Measurements from ENCODE around the gene KRTAP4-9.
"Not testable (repeated sequence)": the region's sequence is repeated elsewhere in the genome, so short reads cannot be mapped to it uniquely, and the experiment has no call there.

The KRTAP4-9 gene

DNA sequence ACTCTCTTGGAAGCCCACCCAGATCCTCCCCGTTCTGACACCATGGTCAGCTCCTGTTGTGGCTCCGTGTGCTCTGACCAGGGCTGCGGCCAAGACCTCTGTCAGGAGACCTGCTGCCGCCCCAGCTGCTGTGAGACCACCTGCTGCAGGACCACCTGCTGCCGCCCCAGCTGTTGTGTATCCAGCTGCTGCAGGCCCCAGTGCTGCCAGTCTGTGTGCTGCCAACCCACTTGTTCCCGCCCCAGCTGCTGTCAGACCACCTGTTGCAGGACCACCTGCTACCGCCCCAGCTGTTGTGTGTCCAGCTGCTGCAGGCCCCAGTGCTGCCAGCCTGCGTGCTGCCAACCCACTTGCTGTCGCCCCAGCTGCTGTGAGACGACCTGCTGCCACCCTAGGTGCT, at the start of gene KRTAP4-9:
KRTAP4-9 (plus strand) TSS at position 43 of the 400 bp plus-strand sequence; CDS start at position 43, 0 bp downstream.
- FAIRE-seq, result not testable (repeated sequence)

GRCh38 chr17:41057547-41057946, 47.6 kb upstream of the KRTAP4-9 start:
- FAIRE-seq, result no peak

- no peak for FAIRE-seq
These were observed 46.4 kb upstream of the KRTAP4-9 start for GRCh38 chr17:41058741-41059140.

GRCh38 chr17:41059276-41060051, 45.7 kb upstream of the KRTAP4-9 start:
- not testable (repeated sequence) for FAIRE-seq

GRCh38 chr17:41060052-41060604, 45.1 kb upstream of the KRTAP4-9 start, which contains the start of gene KRTAP2-3:
Gene KRTAP2-3, minus strand, starts transcription at chr17:41060114. Its CDS starts 64 bp downstream, at chr17:41060050.
- FAIRE-seq, result no peak

- FAIRE-seq, result no peak
These were observed 43.2 kb upstream of the KRTAP4-9 start for GRCh38 chr17:41061964-41062363.

DNA sequence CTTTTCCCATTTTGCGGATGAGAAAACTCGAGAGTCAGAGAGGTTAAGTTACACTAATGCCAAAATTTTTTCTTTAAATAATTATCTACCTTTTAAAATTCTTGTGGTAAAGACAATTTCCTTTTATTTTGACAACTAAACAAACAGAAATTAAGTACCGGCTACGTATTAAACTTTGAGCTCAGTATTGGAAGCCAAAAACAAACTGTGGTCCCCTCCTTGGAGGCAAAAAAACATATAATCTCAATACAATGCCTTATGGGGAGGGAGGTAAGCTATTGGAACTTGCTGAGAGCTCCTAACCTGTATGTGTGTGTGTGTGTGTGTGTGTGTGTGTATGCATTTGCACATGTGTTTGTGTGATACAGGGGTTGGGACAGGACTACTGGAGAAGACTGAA, 41.7 kb upstream of the KRTAP4-9 start:
- FAIRE-seq, result no peak

- no peak for FAIRE-seq
These were observed 40.9 kb upstream of the KRTAP4-9 start for GRCh38 chr17:41064301-41064700.

DNA sequence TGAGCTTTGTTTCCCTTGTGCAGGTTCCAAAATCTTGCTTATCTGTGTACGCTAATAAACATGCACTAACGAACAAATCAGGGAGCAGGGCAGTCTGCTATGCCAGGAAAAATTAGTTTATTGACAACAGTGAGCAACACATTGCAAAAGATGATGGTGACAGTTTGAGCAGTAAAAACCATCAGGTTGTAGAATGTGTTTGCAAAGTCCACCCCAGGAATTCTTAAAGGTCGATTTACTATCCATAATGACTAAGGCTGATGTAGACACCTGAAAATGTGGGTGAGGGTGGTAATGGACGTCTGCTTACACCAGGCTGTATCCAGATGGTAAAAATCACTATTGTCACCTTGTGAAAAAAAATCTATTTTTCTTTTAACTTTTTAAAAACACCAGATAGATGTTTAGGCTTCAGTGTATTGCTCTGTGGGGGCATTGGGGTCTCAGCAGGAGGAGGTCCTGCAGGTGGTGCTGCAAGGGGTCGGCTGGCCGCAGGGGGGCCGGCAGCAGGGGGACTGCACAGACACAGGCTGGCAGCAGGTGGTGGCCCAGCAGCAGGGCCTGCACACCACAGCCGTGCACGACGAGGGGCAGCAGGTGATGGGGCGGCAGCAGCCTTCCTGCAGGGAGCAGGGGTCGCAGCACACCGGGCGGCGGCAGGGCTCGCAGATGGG, 40.0 kb upstream of the KRTAP4-9 start:
- FAIRE-seq, result not testable (repeated sequence)

- FAIRE-seq, result no peak
These were observed 39.2 kb upstream of the KRTAP4-9 start, which contains the start of gene KRTAP2-4 for GRCh38 chr17:41065829-41066624. Gene KRTAP2-4, minus strand, starts transcription at chr17:41065879. Its CDS starts 34 bp downstream, at chr17:41065845.

- FAIRE-seq, result no peak
These were observed 37.9 kb upstream of the KRTAP4-9 start for GRCh38 chr17:41067281-41067680.

DNA sequence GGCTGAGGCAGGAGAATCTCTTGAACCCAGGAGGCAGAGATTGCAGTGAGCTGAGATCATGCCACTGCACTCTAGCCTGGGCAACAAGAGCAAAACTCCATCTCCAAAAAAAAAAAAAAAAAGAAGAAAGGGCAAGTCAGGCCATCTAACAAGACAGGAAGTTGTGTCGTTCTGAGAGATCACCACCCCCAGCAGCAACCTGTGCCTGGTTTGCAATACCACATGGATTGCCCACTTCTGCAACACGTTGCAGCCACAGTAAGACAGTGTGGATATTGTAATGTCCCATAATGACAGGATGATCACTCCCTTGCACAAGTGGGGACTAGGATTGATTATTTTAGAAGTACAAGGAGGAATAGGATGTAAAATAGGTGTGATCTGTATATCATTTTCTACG, 36.2 kb upstream of the KRTAP4-9 start:
- no peak for FAIRE-seq

DNA sequence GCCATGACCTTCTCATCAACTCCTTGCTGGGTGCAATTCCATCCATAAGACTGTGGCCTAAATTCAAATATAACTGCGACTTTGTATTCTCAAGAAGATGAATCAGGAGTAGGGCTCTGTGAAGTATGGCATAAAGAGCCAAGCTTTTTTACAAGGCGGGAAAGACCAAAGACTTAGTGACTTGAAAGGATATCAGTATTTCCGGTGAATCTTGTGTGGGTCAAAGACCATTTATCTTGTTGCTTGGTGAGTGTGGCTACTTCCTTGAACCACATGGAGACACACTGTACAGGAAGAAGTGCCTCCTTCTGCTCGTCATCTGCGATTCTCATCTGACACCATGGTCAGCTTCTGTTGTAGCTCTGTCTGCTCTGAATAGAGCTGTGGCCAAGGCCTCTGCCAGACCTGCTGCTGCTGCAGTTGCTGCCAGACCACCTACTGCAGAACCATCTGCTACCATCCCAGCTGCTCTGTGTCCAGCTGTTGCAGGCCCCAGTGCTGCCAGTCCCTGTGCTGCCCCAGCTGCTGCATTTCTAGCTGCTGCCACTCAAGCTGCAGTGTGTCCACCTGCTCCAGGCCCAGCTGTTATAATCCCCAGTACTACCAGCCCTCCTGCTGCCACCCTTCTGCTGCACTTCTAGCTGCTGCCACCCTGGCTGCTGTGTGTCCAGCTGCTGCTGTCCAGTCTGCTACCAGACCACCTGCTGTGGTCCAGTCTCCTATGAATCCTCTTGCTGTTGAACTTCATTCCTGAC, 33.4 kb upstream of the KRTAP4-9 start:
- no peak for FAIRE-seq

GRCh38 chr17:41073676-41074075, 31.5 kb upstream of the KRTAP4-9 start:
- FAIRE-seq, result no peak

GRCh38 chr17:41076788-41077187, 28.4 kb upstream of the KRTAP4-9 start:
- no peak for FAIRE-seq

DNA sequence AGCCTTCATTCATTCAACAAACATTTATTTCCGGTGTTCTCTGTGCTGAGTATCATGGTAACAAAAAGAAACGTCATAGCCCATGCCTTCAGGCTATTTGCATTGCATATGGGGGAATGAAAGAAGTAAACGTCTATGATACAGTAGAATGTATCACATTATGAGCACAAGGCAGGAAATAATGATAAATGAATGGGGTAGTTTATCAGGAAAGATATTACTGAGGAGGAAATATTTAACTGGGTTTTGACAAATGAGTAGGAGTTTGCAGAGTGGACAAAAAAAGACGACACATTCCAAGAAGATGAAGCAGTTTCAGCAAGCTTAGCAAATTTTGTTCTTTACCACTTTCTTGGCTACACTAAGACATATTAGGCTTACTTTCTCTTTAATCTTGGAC, 22.6 kb upstream of the KRTAP4-9 start:
- no peak for FAIRE-seq

DNA sequence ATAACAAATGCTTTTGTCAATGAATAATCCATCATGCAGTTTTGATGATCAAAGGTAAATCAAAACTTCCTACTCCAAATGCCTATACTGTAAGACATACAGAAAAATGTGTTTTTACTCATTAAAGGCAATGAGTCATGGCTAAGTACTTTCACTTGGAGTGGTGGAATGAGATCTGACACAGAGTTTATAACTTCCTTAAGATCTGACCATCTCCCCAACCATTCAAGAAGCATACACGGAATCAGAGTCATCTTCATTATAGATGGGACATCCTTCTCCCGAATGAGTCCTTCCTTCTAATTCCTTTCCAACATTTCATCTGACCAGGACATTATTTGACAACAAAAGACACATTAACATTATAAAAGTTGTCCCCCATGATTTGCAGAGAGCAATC, 21.8 kb upstream of the KRTAP4-9 start:
- not testable (repeated sequence) for FAIRE-seq

- FAIRE-seq, result not testable (repeated sequence)
These were observed 20.9 kb upstream of the KRTAP4-9 start, which contains the start of gene KRTAP4-7 for GRCh38 chr17:41084100-41084856. Gene KRTAP4-7, plus strand, starts transcription at chr17:41084150. Its CDS starts 57 bp downstream, at chr17:41084207.

- not testable (repeated sequence) for FAIRE-seq
These were observed 16.3 kb upstream of the KRTAP4-9 start for GRCh38 chr17:41088760-41089352.

- FAIRE-seq, result no peak
These were observed 9.1 kb upstream of the KRTAP4-9 start for GRCh38 chr17:41096055-41096454.

GRCh38 chr17:41098042-41098441, 7.1 kb upstream of the KRTAP4-9 start, which contains the start of gene KRTAP4-8:
Gene KRTAP4-8, minus strand, starts transcription at chr17:41098142. Its CDS starts 58 bp downstream, at chr17:41098084.
- no peak for FAIRE-seq
